Muscle layer of duodenum (tissue), 2 donors: Measurements from ENCODE around the gene EFNB1.
"Not testable (repeated sequence)": the region's sequence is repeated elsewhere in the genome, so short reads cannot be mapped to it uniquely, and the experiment has no call there.

ENCODE experiments used
- H3K27ac ChIP-seq: one replicate; pipeline ENCODE4 v1.7.0; 2013; ENCODE audit warnings: mild to moderate bottlenecking, low read length
- H3K27me3 ChIP-seq: one replicate; pipeline ENCODE4 v1.7.0; 2013; ENCODE audit warnings: low read depth, mild to moderate bottlenecking, control low read depth, low read length
- H3K36me3 ChIP-seq, 2 donors: one replicate each; pipeline ENCODE4 v1.7.0; 2013; ENCODE audit warnings: low read length in 2 of 2, control low read depth in 1 of 2, mild to moderate bottlenecking in 1 of 2; ENCODE audit not compliant: insufficient read depth in 2 of 2, control insufficient read depth in 1 of 2
- H3K4me1 ChIP-seq, 2 donors: one replicate each; pipeline ENCODE4 v1.7.0; 2013; ENCODE audit warnings: low read length in 2 of 2, mild to moderate bottlenecking in 2 of 2, control low read depth in 1 of 2, moderate library complexity in 1 of 2; ENCODE audit not compliant: insufficient read depth in 2 of 2, control insufficient read depth in 1 of 2
- H3K4me3 ChIP-seq, 2 donors: one replicate each; pipeline ENCODE4 v1.7.0; 2013; ENCODE audit warnings: low read length in 2 of 2, low read depth in 1 of 2, mild to moderate bottlenecking in 1 of 2
- H3K9me3 ChIP-seq, 2 donors: one replicate each; pipeline ENCODE4 v1.7.0; 2013; ENCODE audit warnings: low read length in 2 of 2, control low read depth in 1 of 2, mild to moderate bottlenecking in 1 of 2; ENCODE audit not compliant: control insufficient read depth in 1 of 2
- donor health status: healthy.

The EFNB1 gene

GRCh38 chrX:68828740-68829581 lies at the start of gene EFNB1:
EFNB1 (plus strand) TSS chrX:68829021; CDS start chrX:68829777, 756 bp downstream.
- no peaks in the 10 kb centered on the region for H3K27me3 ChIP-seq
- H3K4me1 ChIP-seq = peaks cover 0 to 8% of the 10 kb centered on the region in 2 donors
- no peaks in the 10 kb centered on the region for H3K9me3 ChIP-seq
- H3K36me3 ChIP-seq = no peaks in the 10 kb centered on the region
- H3K4me3 ChIP-seq = peak within 1 kb of the TSS; percentile 60 to 78
- no peak within 1 kb of the TSS for H3K27ac ChIP-seq

GRCh38 chrX:68781295-68781694 lies 47.5 kb upstream of the EFNB1 start:
- H3K36me3 ChIP-seq, H3K27ac ChIP-seq, H3K27me3 ChIP-seq, H3K4me3 ChIP-seq, H3K4me1 ChIP-seq, H3K9me3 ChIP-seq: not testable (repeated sequence)

GRCh38 chrX:68784816-68785215 lies 44.0 kb upstream of the EFNB1 start:
- Histone ChIP-seq H3K36me3 (no peaks in the 10 kb centered on the region), H3K27me3 (no peaks in the 10 kb centered on the region), H3K9me3 (no peaks in the 10 kb centered on the region), H3K27ac (no peak overlapping the region), H3K4me1 (no peaks in the 10 kb centered on the region), H3K4me3 (no peak overlapping the region)

- H3K4me3 ChIP-seq, H3K27me3 ChIP-seq, H3K27ac ChIP-seq, H3K4me1 ChIP-seq, H3K36me3 ChIP-seq, H3K9me3 ChIP-seq: not testable (repeated sequence)
Measured at GRCh38 chrX:68786581-68786980, 42.2 kb upstream of the EFNB1 start.

GRCh38 chrX:68789966-68790365 lies 38.9 kb upstream of the EFNB1 start:
- no peak overlapping the region for H3K27ac ChIP-seq
- H3K36me3 ChIP-seq = no peaks in the 10 kb centered on the region
- H3K9me3 ChIP-seq = no peaks in the 10 kb centered on the region
- no peaks in the 10 kb centered on the region for H3K27me3 ChIP-seq
- H3K4me1 ChIP-seq = no peaks in the 10 kb centered on the region
- no peak overlapping the region for H3K4me3 ChIP-seq

- Histone ChIP-seq H3K27me3 (no peaks in the 10 kb centered on the region), H3K4me3 (no peak overlapping the region), H3K4me1 (no peaks in the 10 kb centered on the region), H3K27ac (no peak overlapping the region), H3K36me3 (no peaks in the 10 kb centered on the region), H3K9me3 (no peaks in the 10 kb centered on the region)
Measured at GRCh38 chrX:68792083-68792482, 36.7 kb upstream of the EFNB1 start.

- Histone ChIP-seq H3K9me3 (no peaks in the 10 kb centered on the region), H3K27me3 (no peaks in the 10 kb centered on the region), H3K36me3 (no peaks in the 10 kb centered on the region), H3K4me1 (no peaks in the 10 kb centered on the region), H3K4me3 (no peak overlapping the region), H3K27ac (no peak overlapping the region)
Measured at GRCh38 chrX:68794461-68794860, 34.4 kb upstream of the EFNB1 start.

GRCh38 chrX:68795741-68796140 lies 33.1 kb upstream of the EFNB1 start:
- no peaks in the 10 kb centered on the region for H3K9me3 ChIP-seq
- no peak overlapping the region for H3K4me3 ChIP-seq
- no peaks in the 10 kb centered on the region for H3K27me3 ChIP-seq
- no peak overlapping the region for H3K27ac ChIP-seq
- H3K4me1 ChIP-seq = no peaks in the 10 kb centered on the region
- H3K36me3 ChIP-seq = no peaks in the 10 kb centered on the region

- H3K9me3 ChIP-seq, H3K36me3 ChIP-seq, H3K27ac ChIP-seq, H3K4me3 ChIP-seq, H3K4me1 ChIP-seq, H3K27me3 ChIP-seq: not testable (repeated sequence)
Measured at GRCh38 chrX:68798400-68798799, 30.4 kb upstream of the EFNB1 start.

GRCh38 chrX:68801737-68802290 lies 27.0 kb upstream of the EFNB1 start:
- no peaks in the 10 kb centered on the region for H3K9me3 ChIP-seq
- H3K4me3 ChIP-seq = no peak overlapping the region
- no peak overlapping the region for H3K27ac ChIP-seq
- H3K4me1 ChIP-seq = no peaks in the 10 kb centered on the region
- H3K36me3 ChIP-seq = no peaks in the 10 kb centered on the region
- no peaks in the 10 kb centered on the region for H3K27me3 ChIP-seq

GRCh38 chrX:68807818-68808217 lies 21.0 kb upstream of the EFNB1 start:
- Histone ChIP-seq H3K27ac (no peak overlapping the region), H3K4me1 (no peaks in the 10 kb centered on the region), H3K9me3 (no peaks in the 10 kb centered on the region), H3K4me3 (no peak overlapping the region), H3K27me3 (no peaks in the 10 kb centered on the region), H3K36me3 (no peaks in the 10 kb centered on the region)
